ENCODE data around the gene ZFYVE27. TPM values are rescaled to one million over a fixed set of nuclear protein-coding genes. Genes with fewer than 3 reads are reported as not detected.

Gene ZFYVE27
- total and polyA plus RNA-seq, 10 of the 15 experiments (the other 5 are each of a cell fraction or from before 2014, with no cell fraction given) = 1.1 to 28.9 (median 21.4) TPM

- TF ChIP-seq NFYA (IDR thresholded peaks at IDR 0.05; ENCODE audit: borderline replicate concordance, low read depth, low read length) = no peak
- TF ChIP-seq KAT2A (conservative IDR thresholded peaks at IDR 0.05; ENCODE audit: control insufficient read depth, low read depth, low read length) = no peak
- no peak for TF ChIP-seq SP1 (IDR thresholded peaks at IDR 0.05; ENCODE audit: low read depth, low read length)
- no peak for TF ChIP-seq FOS (IDR thresholded peaks at IDR 0.05; ENCODE audit: borderline replicate concordance, extremely low read depth, insufficient read length)
- peak; percentile 79 for TF ChIP-seq SMC3 (IDR thresholded peaks at IDR 0.05; ENCODE audit: borderline replicate concordance, low read length)
- TF ChIP-seq BACH1 (IDR thresholded peaks at IDR 0.05; ENCODE audit: borderline replicate concordance) = no peak
- TF ChIP-seq CBX5 (IDR thresholded peaks at IDR 0.05; ENCODE audit: low read depth) = no peak
- TF ChIP-seq EED (IDR thresholded peaks at IDR 0.05; ENCODE audit: low read depth) = no peak
- no peak for TF ChIP-seq FOXK2 (IDR thresholded peaks at IDR 0.05)
- TF ChIP-seq HDAC6 (IDR thresholded peaks at IDR 0.05; ENCODE audit: unreplicated experiment) = no peak
- TF ChIP-seq IKZF2 (IDR thresholded peaks at IDR 0.05) = no peak
These were observed 55.1 kb downstream of the ZFYVE27 start (continued) for GRCh38 chr10:97791824-97792721.

- Histone ChIP-seq H3K27ac (ENCODE audit: control insufficient read depth, insufficient read depth) (no peak overlapping the region), H3K36me3 (ENCODE audit: control insufficient read depth in 2 of 2, insufficient read depth in 2 of 2, low read length in 1 of 2) (no peaks in the 10 kb centered on the region), H3K4me1 (ENCODE audit: control insufficient read depth, insufficient read depth, low read length) (no peaks in the 10 kb centered on the region), H3K4me2 (ENCODE audit: control insufficient read depth, insufficient read depth) (no peak overlapping the region), H4K20me1 (ENCODE audit: control insufficient read depth, insufficient read depth) (no peaks in the 10 kb centered on the region), H3K27me3 (replicated peaks in 1 of 2; ENCODE audit: control insufficient read depth in 2 of 2, insufficient read depth in 2 of 2, low read length in 1 of 2) (no peaks in the 10 kb centered on the region; a peak in 1 of 4 replicates), H3K9me3 (replicated peaks; ENCODE audit: control insufficient read depth, insufficient read depth, low read length) (no peaks in the 10 kb centered on the region; the same call in 1 of the 3 replicates), H3K9ac (ENCODE audit: control insufficient read depth, insufficient read depth, low read length) (no peak overlapping the region), H3K79me2 (ENCODE audit: control insufficient read depth, insufficient read depth, low read length) (no peaks in the 10 kb centered on the region), H3K4me3 (no peak overlapping the region), H2AFZ (ENCODE audit: control insufficient read depth, low read depth, low read length) (no peak overlapping the region)
- SMC1A ChIA-PET (ENCODE audit: uncharacterized antibody, unreplicated experiment) = no interaction called here
- in situ Hi-C loops (cut with MboI) (no loop called here), intact Hi-C loops (cut with micrococcal nuclease; ENCODE audit: unreplicated experiment) (no loop called here)
- RAD21 ChIA-PET (ENCODE audit: unreplicated experiment) = no interaction called here
- POLR2A ChIA-PET = no interaction called here
- ATAC-seq = no peak
- no peak for DNase-seq (ENCODE audit: low read depth, low spot score)
- 53% methylated on average over 4 of the region's 4 CpGs for WGBS (ENCODE audit: insufficient coverage, insufficient replicate concordance, low lambda C conversion rate, missing lambda C conversion rate)
- no peak for FAIRE-seq
- no TSS peak for BruUV-seq (replicated peaks)
- CTCF ChIA-PET = interaction anchor here (0.8 to 1.6 kb wide), 4 partner anchors 10 to 232 kb away, joined by 3 read pairs; no protein-coding TSS in a partner anchor
- TF ChIP-seq ATF7 (IDR thresholded peaks at IDR 0.05; ENCODE audit: low read depth) = no peak
- TF ChIP-seq DPF2 (IDR thresholded peaks at IDR 0.05) = no peak
- no peak for TF ChIP-seq CEBPZ (IDR thresholded peaks at IDR 0.05; ENCODE audit: low read depth, low read length)
- TF ChIP-seq TBL1XR1 (IDR thresholded peaks at IDR 0.05; ENCODE audit: low read depth, low read length) = no peak
- no peak for TF ChIP-seq CHD4 (IDR thresholded peaks at IDR 0.05)
- TF ChIP-seq BCL3 (IDR thresholded peaks at IDR 0.05; ENCODE audit: borderline replicate concordance, insufficient read depth, low read depth, low read length, poor library complexity, severe bottlenecking) = no peak
- TF ChIP-seq ZSCAN29 (IDR thresholded peaks at IDR 0.05) = no peak
- TF ChIP-seq CBX3 (IDR thresholded peaks at IDR 0.05; ENCODE audit: borderline replicate concordance, low read depth) = no peak
These were observed 59.0 kb downstream of the ZFYVE27 start for GRCh38 chr10:97795886-97796285.
